CD4-positive, alpha-beta T cell (primary cell): Measurements from ENCODE around the gene NTN5. TPM values are rescaled to one million over a fixed set of nuclear protein-coding genes. Genes with fewer than 3 reads are reported as not detected.

Source experiments
- ATAC-seq: fragments of 200-7000 bp; cut with Tn5 transposase; one replicate; pipeline ENCODE4 v1.10.0; 2022; ENCODE audit warnings: mild to moderate bottlenecking; ENCODE audit not compliant: poor library complexity
- CTCF ChIA-PET: fragments of 350-600 bp; sonication (Branson Sonifier 250); formaldehyde crosslinking; loops from one replicate; lab custom pipeline; 2021; ENCODE audit warnings: antibody characterized with exemption, inconsistent platforms; lab: Charles Lee
- POLR2A ChIA-PET: fragments of 350-600 bp; sonication (Branson Sonifier 250); formaldehyde crosslinking; loops from one replicate; lab custom pipeline; 2021; ENCODE audit warnings: antibody characterized with exemption, inconsistent platforms; lab: Charles Lee
- DNase-seq, 14 experiments: peaks; one replicate each; pipeline ENCODE4 v3.0.0-alpha.2; 2013 to 2020; ENCODE audit warnings: mixed read lengths in 2 of 14
- H3K27ac ChIP-seq, 2 donors: one replicate each; pipeline versions ENCODE4 v1.5.1 to v1.7.0; 2013; ENCODE audit warnings: low read length in 2 of 2, low read depth in 1 of 2, mild to moderate bottlenecking in 1 of 2
- H3K27me3 ChIP-seq, 2 experiments: 1 replicate in 1 of 2; 2 replicates in 1 of 2; pipeline versions ENCODE4 v1.6.1 to v1.7.0; 2013; ENCODE audit warnings: low read length in 2 of 2, control low read depth in 1 of 2, mild to moderate bottlenecking in 1 of 2, moderate library complexity in 1 of 2; ENCODE audit not compliant: insufficient read depth in 2 of 2, control insufficient read depth in 1 of 2
- H3K36me3 ChIP-seq: one replicate; pipeline ENCODE4 v1.6.1; 2013; ENCODE audit warnings: low read length, control low read depth; ENCODE audit not compliant: insufficient read depth
- H3K4me1 ChIP-seq: one replicate; pipeline ENCODE4 v1.6.1; 2013; ENCODE audit warnings: low read length, control low read depth; ENCODE audit not compliant: insufficient read depth
- H3K4me3 ChIP-seq: one replicate; pipeline ENCODE4 v1.5.1; 2013; ENCODE audit warnings: mild to moderate bottlenecking, low read length, moderate library complexity
- H3K9me3 ChIP-seq, 2 experiments: 1 replicate in 1 of 2; 2 replicates in 1 of 2; pipeline versions ENCODE4 v1.6.1 to v1.7.0; 2013; ENCODE audit warnings: low read length in 2 of 2, mild to moderate bottlenecking in 2 of 2, control low read depth in 1 of 2, moderate library complexity in 1 of 2; ENCODE audit not compliant: control insufficient read depth in 1 of 2, insufficient read depth in 1 of 2
- H3K27ac Mint-ChIP-seq: one replicate; pipeline ENCODE4 v1.8.0; 2020; ENCODE audit warnings: mixed read lengths
- H3K27me3 Mint-ChIP-seq: one replicate; pipeline ENCODE4 v1.8.0; 2021; ENCODE audit warnings: mixed read lengths
- H3K36me3 Mint-ChIP-seq: one replicate; pipeline ENCODE4 v1.8.0; 2021; ENCODE audit warnings: low read depth, mixed read lengths
- H3K4me1 Mint-ChIP-seq: one replicate; pipeline ENCODE4 v1.8.0; 2021; ENCODE audit warnings: low read depth, mixed read lengths
- H3K4me3 Mint-ChIP-seq: one replicate; pipeline ENCODE4 v1.8.0; 2020; ENCODE audit warnings: mild to moderate bottlenecking, mixed read lengths
- H3K9me3 Mint-ChIP-seq: one replicate; pipeline ENCODE4 v1.8.0; 2020; ENCODE audit warnings: mixed read lengths
- CTCF ChIP-seq: fragments of 200-600 bp; IDR thresholded peaks from one replicate; pipeline ENCODE4 v1.8.0; 2022; ENCODE audit warnings: antibody characterized with exemption, mild to moderate bottlenecking
- intact Hi-C, 2 experiments: fragments of 100-400 bp; cut with DNase I in 1 of 2; cut with micrococcal nuclease in 1 of 2; formaldehyde crosslinking; loops; one replicate each; pipeline versions ENCODE4 v1.15.1 to v1.9.0; 2023 to 2025; cut with DNase I, micrococcal nuclease
- total RNA-seq, 174 experiments: library from RNA in 2 of 174; stranded (reverse) in 2 of 174; gene quantifications; one replicate each; pipeline ENCODE4 v1.2.3 and lab custom pipeline; 2021 to 2026

NTN5 gene
- total RNA-seq, 2 experiments from 2014 or later, result 2.7 to 3.0 TPM

- Mint-ChIP-seq H3K27me3 (no peaks in the 10 kb centered on the region), H3K4me3 (peak overlapping the region; percentile 88), H3K4me1 (peaks cover 21% of the 10 kb centered on the region), H3K36me3 (no peaks in the 10 kb centered on the region), H3K9me3 (no peaks in the 10 kb centered on the region), H3K27ac (peak overlapping the region; percentile 50)
- Histone ChIP-seq H3K4me3 (peak overlapping the region; percentile 68), H3K9me3 (no peaks in the 10 kb centered on the region), H3K27ac (peak overlapping the region; percentile 23 to 41), H3K36me3 (no peaks in the 10 kb centered on the region), H3K27me3 (no peaks in the 10 kb centered on the region), H3K4me1 (peaks cover 25% of the 10 kb centered on the region)
- peak; percentile 94 to 99 (median 96) for DNase-seq
- POLR2A ChIA-PET, result interaction anchor here (0.6 to 2.9 kb wide), 10 partner anchors 11 to 280 kb away, joined by 3 to 21 read pairs (median 3); partner anchors contain the start of genes CA11 and RUVBL2
- ATAC-seq, result peak; percentile 93
- no peak for TF ChIP-seq CTCF
- CTCF ChIA-PET, result interaction anchor here (1.0 to 3.2 kb wide), 4 partner anchors 25 to 81 kb away, joined by 3 to 14 read pairs (median 4); no protein-coding TSS in a partner anchor
- intact Hi-C loops, result loop anchor here (1.0 to 10.0 kb wide), 5 partner anchors 24 to 209 kb away; partner anchors contain the start of gene CA11 (in 1 of the 2)
Measured at GRCh38 chr19:48713864-48714755, 41.3 kb upstream of the NTN5 start.

GRCh38 chr19:48713041-48713863 lies 40.4 kb upstream of the NTN5 start:
- no peaks in the 10 kb centered on the region for H3K27me3 Mint-ChIP-seq
- POLR2A ChIA-PET, result interaction anchor here (0.6 to 2.9 kb wide), 8 partner anchors 12 to 281 kb away, joined by 3 to 21 read pairs (median 4); partner anchors contain the start of genes CA11 and RUVBL2
- TF ChIP-seq CTCF, result no peak
- peaks cover 21% of the 10 kb centered on the region for H3K4me1 Mint-ChIP-seq
- peak overlapping the region; percentile 88 for H3K4me3 Mint-ChIP-seq
- no peaks in the 10 kb centered on the region for H3K27me3 ChIP-seq
- no peak for ATAC-seq
- H3K36me3 ChIP-seq, result no peaks in the 10 kb centered on the region
- peak overlapping the region; percentile 68 for H3K4me3 ChIP-seq
- H3K9me3 Mint-ChIP-seq, result no peaks in the 10 kb centered on the region
- H3K36me3 Mint-ChIP-seq, result no peaks in the 10 kb centered on the region
- CTCF ChIA-PET, result interaction anchor here (1.0 to 3.2 kb wide), 3 partner anchors 26 to 82 kb away, joined by 3 to 14 read pairs (median 6); no protein-coding TSS in a partner anchor
- DNase-seq, result peak in 2 of 14 experiments; percentile 39 to 52
- H3K9me3 ChIP-seq, result no peaks in the 10 kb centered on the region
- no peak overlapping the region for H3K27ac ChIP-seq
- H3K4me1 ChIP-seq, result peaks cover 25% of the 10 kb centered on the region
- H3K27ac Mint-ChIP-seq, result no peak overlapping the region
- intact Hi-C loops, result loop anchor here (5.0 to 10.0 kb wide), 3 partner anchors 36 to 208 kb away; no protein-coding TSS in a partner anchor
